ENCODE measurements around the gene RMP24.

GRCh38 chr18:36015629-36016028, 43.1 kb downstream of the RMP24 start:
- TF ChIP-seq, protein P1, sequence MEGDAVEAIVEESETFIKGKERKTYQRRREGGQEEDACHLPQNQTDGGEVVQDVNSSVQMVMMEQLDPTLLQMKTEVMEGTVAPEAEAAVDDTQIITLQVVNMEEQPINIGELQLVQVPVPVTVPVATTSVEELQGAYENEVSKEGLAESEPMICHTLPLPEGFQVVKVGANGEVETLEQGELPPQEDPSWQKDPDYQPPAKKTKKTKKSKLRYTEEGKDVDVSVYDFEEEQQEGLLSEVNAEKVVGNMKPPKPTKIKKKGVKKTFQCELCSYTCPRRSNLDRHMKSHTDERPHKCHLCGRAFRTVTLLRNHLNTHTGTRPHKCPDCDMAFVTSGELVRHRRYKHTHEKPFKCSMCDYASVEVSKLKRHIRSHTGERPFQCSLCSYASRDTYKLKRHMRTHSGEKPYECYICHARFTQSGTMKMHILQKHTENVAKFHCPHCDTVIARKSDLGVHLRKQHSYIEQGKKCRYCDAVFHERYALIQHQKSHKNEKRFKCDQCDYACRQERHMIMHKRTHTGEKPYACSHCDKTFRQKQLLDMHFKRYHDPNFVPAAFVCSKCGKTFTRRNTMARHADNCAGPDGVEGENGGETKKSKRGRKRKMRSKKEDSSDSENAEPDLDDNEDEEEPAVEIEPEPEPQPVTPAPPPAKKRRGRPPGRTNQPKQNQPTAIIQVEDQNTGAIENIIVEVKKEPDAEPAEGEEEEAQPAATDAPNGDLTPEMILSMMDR (IDR thresholded peaks at IDR 0.05) = no peak
- TF ChIP-seq POLR2A (IDR thresholded peaks at IDR 0.05) = no peak
